GM12872 (cell line): Measurements from ENCODE around the gene CCR9.

Experiments used
- TF ChIP-seq, protein P1 (sequence below): IDR thresholded peaks from 3 replicates; pipeline ENCODE4 v1.5.1; 2011; ENCODE audit warnings: low read depth, mild to moderate bottlenecking, low read length, moderate library complexity; ENCODE audit not compliant: insufficient read depth

The CCR9 gene

DNA sequence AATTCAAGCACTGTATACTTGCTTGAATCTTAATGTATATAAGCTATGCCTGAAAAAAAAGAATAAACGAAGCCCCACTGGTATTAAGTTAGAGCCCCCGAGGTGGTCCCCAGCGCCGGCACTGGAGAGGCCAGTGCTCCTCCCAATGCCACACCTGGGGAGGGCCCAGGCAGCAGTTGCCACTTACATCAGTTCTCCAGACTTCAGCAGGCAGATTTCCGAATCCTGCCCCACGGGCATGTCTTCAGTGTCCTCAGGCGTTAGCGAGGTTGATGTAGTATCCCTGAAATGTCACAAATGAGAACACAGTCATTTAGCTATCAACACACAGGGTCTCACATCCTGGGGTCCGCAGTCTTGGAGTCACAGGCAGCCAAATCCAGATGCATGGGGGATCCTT lies 49.9 kb downstream of the CCR9 start:
- TF ChIP-seq, protein P1, sequence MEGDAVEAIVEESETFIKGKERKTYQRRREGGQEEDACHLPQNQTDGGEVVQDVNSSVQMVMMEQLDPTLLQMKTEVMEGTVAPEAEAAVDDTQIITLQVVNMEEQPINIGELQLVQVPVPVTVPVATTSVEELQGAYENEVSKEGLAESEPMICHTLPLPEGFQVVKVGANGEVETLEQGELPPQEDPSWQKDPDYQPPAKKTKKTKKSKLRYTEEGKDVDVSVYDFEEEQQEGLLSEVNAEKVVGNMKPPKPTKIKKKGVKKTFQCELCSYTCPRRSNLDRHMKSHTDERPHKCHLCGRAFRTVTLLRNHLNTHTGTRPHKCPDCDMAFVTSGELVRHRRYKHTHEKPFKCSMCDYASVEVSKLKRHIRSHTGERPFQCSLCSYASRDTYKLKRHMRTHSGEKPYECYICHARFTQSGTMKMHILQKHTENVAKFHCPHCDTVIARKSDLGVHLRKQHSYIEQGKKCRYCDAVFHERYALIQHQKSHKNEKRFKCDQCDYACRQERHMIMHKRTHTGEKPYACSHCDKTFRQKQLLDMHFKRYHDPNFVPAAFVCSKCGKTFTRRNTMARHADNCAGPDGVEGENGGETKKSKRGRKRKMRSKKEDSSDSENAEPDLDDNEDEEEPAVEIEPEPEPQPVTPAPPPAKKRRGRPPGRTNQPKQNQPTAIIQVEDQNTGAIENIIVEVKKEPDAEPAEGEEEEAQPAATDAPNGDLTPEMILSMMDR: no peak

DNA sequence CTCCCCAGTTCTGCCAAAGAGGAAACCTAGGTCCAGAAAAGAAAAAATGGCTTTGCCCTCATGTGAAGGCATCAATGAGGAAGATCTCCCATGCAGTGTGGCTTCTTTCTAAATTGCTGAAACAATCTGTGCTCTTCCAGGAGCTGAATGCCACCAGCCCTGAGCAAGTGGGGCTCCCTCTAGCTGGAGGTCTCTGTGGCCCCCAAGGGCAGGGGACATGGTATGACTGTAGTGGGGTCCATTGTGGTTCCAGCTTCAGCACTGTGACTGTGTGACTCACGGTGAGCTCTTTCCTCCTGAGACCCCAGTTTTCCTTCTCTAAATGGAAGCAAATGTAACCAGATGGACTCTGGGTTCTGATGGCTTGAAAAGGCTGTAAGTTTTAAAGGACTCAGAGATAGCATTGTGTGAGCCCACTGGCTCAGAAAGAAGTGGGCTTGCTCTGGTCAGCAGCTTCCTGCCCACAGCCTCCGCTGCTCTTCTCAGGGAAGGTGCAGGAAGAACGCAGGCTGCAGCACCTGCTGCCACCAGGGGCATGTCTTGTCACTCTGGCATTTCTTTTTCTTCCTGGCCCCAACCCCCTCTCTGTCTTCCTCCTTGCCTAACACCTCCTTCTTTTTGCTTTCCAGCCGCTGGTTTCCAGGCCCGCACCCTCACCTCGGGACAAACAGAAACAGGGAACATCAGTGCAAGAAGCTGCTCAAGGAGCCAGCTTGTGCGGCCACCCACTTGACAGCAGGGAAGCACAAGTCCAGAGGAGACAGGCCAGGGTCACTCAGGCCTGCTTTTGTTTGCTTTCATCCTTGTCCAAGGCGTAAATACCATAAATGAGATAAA lies 51.1 kb downstream of the CCR9 start:
- TF ChIP-seq, protein P1: no peak

DNA sequence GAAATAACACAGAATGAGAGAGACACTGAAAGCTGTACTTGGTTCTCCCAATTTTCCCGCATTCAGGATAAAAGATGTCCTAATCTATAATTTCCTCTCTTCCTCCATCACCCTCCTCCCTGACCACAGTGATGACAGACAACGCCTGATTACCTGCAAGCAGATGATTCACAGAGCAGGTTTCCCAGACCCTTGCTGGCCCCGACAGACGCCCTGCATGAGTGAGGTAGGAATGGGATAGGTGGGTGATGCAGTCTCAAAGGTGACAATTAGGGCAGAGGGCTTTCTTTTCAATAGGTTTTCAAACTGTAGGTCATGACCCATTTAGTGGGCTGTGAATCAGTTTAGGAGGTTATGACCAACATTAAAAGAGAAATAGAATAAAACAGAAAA lies 51.7 kb downstream of the CCR9 start:
- TF ChIP-seq, protein P1: no peak

DNA sequence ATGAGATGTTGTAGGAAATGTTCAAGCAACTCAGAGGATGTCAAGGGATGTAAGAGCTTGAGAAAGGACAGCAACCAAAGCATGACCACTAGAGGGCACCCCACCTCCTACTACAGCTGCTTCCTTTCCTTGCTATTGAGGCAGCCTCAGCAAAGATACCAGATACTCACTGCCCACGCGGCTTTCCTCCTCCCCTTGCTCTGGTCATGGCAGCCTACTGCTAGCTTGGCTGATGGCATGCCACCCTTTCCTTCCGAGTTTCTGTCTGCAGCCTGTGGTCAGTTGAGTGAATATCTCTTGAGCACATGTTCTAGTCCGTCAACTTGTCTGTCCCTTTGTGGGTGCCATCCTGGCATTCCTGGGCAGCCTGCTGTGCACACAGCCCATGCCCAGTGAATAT lies 52.5 kb downstream of the CCR9 start:
- TF ChIP-seq, protein P1: peak; percentile 97

DNA sequence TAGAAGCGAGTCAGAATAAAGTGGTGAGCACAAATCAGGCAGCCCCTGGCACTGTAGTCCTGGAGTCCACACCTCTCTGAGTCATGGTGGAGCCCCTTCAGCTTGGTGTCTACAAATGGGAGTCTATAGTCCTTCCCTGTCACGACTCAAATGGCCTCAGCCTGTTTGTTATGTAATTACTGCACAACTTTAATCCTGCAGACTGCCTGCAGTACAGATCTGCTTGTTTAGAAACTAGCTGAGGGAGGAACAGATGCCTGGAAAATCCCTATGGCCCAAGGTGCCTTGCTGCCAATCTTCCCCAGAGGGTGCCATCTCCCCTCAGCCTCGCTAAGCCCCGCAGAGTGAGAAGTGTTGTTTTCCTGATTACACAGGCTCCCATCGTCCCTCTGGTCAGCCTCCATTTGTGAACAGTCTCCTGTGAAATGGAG lies 53.0 kb downstream of the CCR9 start:
- TF ChIP-seq, protein P1: no peak

DNA sequence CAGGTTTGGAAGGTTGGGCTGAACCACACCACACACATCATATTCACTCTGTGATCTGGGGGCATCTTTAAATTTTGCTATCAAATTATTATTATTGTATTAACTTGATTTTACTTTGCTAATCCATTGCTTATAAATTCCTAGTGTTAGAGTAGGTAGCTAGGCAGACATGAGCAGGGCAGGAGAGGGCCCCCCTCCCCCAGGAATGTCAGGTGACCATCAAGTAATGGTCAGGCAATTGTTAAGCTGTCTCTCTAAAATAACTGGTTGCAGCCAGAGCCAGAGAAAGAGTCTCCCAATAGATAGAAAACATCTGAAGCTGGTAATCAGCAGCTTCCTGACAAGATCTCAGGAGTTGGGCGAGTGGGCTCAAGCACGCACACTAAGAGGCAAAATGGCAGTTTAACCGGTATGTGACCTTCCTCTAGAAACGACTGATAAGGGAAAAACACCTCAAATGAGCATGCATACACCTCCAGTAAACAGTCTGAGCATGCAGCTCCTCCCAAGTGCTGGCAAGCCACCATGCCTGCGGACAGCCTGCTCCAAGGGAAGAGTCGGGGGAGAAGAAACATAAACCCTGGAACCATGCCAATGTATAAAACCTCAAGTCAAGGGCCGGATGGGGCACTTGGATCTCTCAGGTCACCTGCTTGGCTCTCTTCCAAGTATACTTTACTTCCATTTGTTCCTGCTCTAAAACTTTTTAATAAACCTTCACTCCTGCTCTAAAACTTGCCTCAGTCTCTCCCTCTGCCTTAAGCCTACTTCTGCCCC lies 53.8 kb downstream of the CCR9 start:
- TF ChIP-seq, protein P1: no peak

DNA sequence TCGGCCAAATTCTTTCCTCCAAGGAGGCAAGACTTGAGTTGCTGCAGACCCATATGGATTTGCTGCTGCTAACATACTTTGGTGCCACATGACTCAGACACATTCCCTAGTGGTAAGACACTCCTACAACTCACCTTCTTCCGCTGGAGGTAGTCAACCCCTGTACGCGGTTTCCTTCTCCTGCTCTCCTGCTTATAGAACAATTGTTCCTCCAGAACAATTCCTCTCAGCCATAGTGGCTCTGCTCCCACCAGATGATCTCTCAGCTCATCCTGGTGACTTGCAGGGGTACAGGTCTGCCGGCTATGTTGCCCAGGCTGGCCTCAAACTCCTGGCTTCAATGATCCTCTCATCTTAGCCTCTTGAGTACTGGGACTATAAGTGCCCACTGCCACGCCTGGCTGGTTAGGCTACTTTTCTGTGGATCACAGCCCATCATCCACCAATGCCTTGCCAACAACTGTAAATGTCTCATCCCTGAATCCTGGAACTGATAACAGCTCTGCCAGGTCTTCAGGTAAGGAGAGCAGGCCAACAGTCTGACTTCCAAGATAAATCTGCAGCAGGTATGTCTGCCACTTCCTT lies 54.5 kb downstream of the CCR9 start:
- TF ChIP-seq, protein P1: no peak
